Adrenal gland (tissue), 12 donors: Measurements from ENCODE around the gene PCDH12. TPM values are rescaled to one million over a fixed set of nuclear protein-coding genes. Genes with fewer than 3 reads are reported as not detected.
A peak's percentile ranks its signal among the peaks of the same experiment; 100 is the strongest.

Experiments used
- DNase-seq, 7 donors: peaks; one replicate each; pipeline ENCODE4 v3.0.0-alpha.2; 2019 to 2020
- H3K27ac ChIP-seq, 5 donors: fragments of 200-600 bp; sonication (generic) in 4 of 5; 1 replicate in 3 of 5; 2 replicates in 2 of 5; pipeline versions ENCODE4 v1.5.1 to v1.8.0; 2016 to 2020; ENCODE audit warnings: mild to moderate bottlenecking in 1 of 5
- H3K27me3 ChIP-seq: fragments of 200-600 bp; 2 replicates; pipeline ENCODE4 v1.8.0; 2021
- H3K36me3 ChIP-seq, 2 donors: fragments of 200-600 bp; replicated peaks in 1 of 2; 1 replicate in 1 of 2; 2 replicates in 1 of 2; pipeline versions ENCODE4 v1.5.1 to v1.8.0; 2018 to 2022
- H3K4me1 ChIP-seq, 2 donors: fragments of 200-600 bp; replicated peaks in 1 of 2; 1 replicate in 1 of 2; 2 replicates in 1 of 2; pipeline versions ENCODE4 v1.5.1 to v1.8.0; 2018 to 2021
- H3K4me3 ChIP-seq, 4 donors: fragments of 200-600 bp; sonication (generic) in 3 of 4; one replicate each; pipeline ENCODE4 v1.5.1; 2016 to 2018
- H3K9me3 ChIP-seq, 3 donors: fragments of 200-600 bp; sonication (generic) in 1 of 3; replicated peaks in 1 of 3; 1 replicate in 2 of 3; 2 replicates in 1 of 3; pipeline versions ENCODE4 v1.5.1 to v1.8.0; 2016 to 2021
- POLR2A ChIP-seq, 2 donors: fragments of 450-650 bp; IDR thresholded peaks; one replicate each; pipeline ENCODE4 v1.6.1; 2017; ENCODE audit warnings: antibody characterized with exemption in 2 of 2, mild to moderate bottlenecking in 2 of 2, moderate library complexity in 1 of 2
- WGBS, 4 donors: extraction: QIAGEN DNeasy Blood & Tissue Kit in 2 of 4; methylation state at CpG; one replicate each; pipeline versions ENCODE4 v1.1.5 to v1.1.7; 2013 to 2017; 5-methylcytosine and 5-hydroxymethylcytosine counted together
- intact Hi-C, 2 donors: fragments of 100-400 bp; cut with DNase I; formaldehyde crosslinking; loops; one replicate each; pipeline versions ENCODE4 v1.14.1 to v1.15.0; 2022 to 2023
- polyA plus RNA-seq, 3 donors: library from polyadenylated mRNA; stranded (reverse); fragments of 200-250 nt in 2 of 3; fragments of 350-450 nt in 1 of 3; fragmentation: Illumina TruSeq in 1 of 3; extraction: RNeasy Lipid Tissue Mini Kit (QIAGEN cat#74804) in 1 of 3; gene quantifications; one replicate each; pipeline ENCODE4 v1.2.3, GENCODE V29; 2013 to 2014
- total RNA-seq, 9 donors: library from RNA; depleted of rRNA in 4 of 9; stranded (reverse); fragments of >200 nt in 4 of 9; fragments of 120-200 nt in 1 of 9; fragmentation: NEBNext Ultra II Directional in 1 of 9; extraction: Animal tissue kit (Norgen Biotek cat#: 25700) in 1 of 9; gene quantifications; one replicate each; pipeline versions ENCODE4 v1.1.0 to v1.2.4, GENCODE V29; 2013 to 2023
- TF ChIP-seq, protein P1 (sequence below), 6 experiments: fragments of 450-650 bp in 4 of 6; fragments of 200-600 bp in 2 of 6; sonication (generic) in 1 of 6; IDR thresholded peaks; 1 replicate in 5 of 6; 2 replicates in 1 of 6; pipeline versions ENCODE4 v1.5.1 to v1.8.0; 2016 to 2021; ENCODE audit warnings: antibody characterized with exemption in 6 of 6, mild to moderate bottlenecking in 2 of 6, moderate library complexity in 1 of 6
- donor health status: healthy with polysubstance abuse.
- donor health status: Bipolar disorder and iron deficiency.
- donor health status: DM: yes; HTN: yes; CAD: no.
- donor health status: DM: no; HTN: no; CAD: no.
- donor health status: DM: no; HTN: no; CAD: no.
- donor health status: DM: yes; HTN: yes; CAD: no.

PCDH12 gene
- total and polyA plus RNA-seq, 12 donors, result 3.3 to 18.4 (median 11.3) TPM

DNA sequence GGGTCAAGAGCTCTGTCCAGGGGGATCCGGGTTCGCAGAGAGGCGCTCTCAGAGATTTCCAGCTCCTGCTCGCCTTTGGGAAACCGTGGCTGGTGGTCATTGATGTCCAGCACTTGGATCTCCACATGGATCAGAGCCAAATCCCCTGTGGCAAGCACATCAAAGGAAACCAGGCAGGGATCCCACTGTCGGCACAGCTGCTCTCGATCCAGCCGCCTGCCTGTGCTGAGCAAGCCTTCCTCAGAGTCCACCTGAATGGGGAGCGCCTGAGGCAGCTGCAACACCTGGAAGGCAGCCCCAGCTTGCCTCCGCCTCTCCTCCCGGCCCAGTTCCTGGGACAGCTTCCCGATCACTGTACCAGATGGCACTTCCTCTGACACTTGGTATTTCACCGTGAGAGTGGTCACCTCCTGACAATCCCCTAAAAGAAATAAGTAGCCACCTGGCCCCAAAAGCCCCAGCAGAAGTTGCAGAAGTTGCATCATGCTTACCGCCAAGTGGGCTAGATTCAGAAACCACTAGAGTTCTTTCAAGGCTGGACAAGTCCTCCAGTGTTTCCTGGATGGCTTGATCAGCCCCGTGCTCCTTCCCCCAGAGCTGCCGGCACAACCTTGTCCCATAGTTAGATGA, 520 bp downstream of the PCDH12 start:
- peak overlapping the region in 3 of 5 donors; percentile 9 to 75 (median 42) for H3K27ac ChIP-seq
- no peaks in the 10 kb centered on the region for H3K27me3 ChIP-seq
- H3K4me3 ChIP-seq, result peak overlapping the region in 1 of 4 donors; percentile 20
- 60 to 81% (median 64%) methylated on average over 12 to 16 of the region's 16 CpGs for WGBS, 4 donors
- DNase-seq, result no peak
- H3K4me1 ChIP-seq, result peaks cover 0 to 12% of the 10 kb centered on the region in 2 donors
- TF ChIP-seq POLR2A (IDR thresholded peaks at IDR 0.05), result no peak
- TF ChIP-seq, protein P1, sequence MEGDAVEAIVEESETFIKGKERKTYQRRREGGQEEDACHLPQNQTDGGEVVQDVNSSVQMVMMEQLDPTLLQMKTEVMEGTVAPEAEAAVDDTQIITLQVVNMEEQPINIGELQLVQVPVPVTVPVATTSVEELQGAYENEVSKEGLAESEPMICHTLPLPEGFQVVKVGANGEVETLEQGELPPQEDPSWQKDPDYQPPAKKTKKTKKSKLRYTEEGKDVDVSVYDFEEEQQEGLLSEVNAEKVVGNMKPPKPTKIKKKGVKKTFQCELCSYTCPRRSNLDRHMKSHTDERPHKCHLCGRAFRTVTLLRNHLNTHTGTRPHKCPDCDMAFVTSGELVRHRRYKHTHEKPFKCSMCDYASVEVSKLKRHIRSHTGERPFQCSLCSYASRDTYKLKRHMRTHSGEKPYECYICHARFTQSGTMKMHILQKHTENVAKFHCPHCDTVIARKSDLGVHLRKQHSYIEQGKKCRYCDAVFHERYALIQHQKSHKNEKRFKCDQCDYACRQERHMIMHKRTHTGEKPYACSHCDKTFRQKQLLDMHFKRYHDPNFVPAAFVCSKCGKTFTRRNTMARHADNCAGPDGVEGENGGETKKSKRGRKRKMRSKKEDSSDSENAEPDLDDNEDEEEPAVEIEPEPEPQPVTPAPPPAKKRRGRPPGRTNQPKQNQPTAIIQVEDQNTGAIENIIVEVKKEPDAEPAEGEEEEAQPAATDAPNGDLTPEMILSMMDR (IDR thresholded peaks at IDR 0.05), result no peak
- intact Hi-C loops, result loop anchor here (5.0 to 10.0 kb wide), 4 partner anchors 73 to 275 kb away; partner anchors contain the start of gene ARAP3 (in 1 of the 2)
- H3K36me3 ChIP-seq, result no peaks in the 10 kb centered on the region
- H3K9me3 ChIP-seq, result no peaks in the 10 kb centered on the region

DNA sequence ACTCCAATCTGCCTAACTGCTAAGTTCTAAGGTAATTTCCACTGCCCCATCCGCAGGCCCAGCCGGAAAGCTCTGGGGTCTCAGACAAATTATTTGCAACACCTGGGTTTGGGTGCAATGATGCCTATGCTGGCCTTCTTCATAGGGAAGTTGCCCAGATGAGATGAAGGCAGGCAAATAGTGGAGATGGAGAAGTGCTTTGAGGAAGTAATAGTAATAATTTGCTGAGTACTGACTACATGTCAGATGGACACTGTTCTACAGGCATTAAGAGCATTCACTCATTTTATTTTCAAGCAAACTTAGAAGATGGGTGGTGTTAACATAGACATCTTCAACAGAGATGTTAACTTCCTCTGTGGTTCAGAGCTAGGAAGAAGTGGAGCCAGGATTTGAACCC, 3.8 kb downstream of the PCDH12 start:
- no peak for DNase-seq
- intact Hi-C loops, result loop anchor here in 1 of 2 donors (10.0 kb wide), 1 partner anchor 69 kb away; no protein-coding TSS in a partner anchor
- Histone ChIP-seq H3K9me3 (no peaks in the 10 kb centered on the region), H3K4me3 (no peak overlapping the region), H3K27me3 (no peaks in the 10 kb centered on the region), H3K4me1 (peaks cover 0 to 16% of the 10 kb centered on the region in 2 donors), H3K27ac (peak overlapping the region in 1 of 5 donors; percentile 43), H3K36me3 (no peaks in the 10 kb centered on the region)
- TF ChIP-seq POLR2A (IDR thresholded peaks at IDR 0.05), result no peak
- TF ChIP-seq, protein P1 (IDR thresholded peaks at IDR 0.05), result no peak
- 72 to 90% (median 81%) methylated on average over 2 of the region's 2 CpGs for WGBS, 4 donors

DNA sequence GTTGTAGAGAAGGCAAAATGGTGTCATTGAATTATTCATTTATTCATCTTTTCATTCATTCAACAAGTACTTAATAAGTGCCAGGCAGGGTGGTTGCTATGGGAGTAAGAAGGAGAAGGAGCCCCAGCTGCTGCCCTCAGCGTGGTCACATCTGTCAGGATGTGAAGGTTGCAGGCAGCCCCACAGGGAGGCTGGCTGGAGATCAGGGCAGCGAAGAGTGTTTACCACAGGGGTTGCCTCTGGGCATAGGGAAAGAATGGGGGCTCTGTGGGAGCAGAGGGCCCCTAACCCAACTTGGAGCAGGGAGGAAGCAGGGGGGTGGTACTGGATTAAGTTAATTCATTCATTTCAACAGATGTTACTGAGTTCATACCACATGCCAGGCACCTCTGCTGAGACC, 6.0 kb downstream of the PCDH12 start:
- H3K4me1 ChIP-seq, result peaks cover 0 to 15% of the 10 kb centered on the region in 2 donors
- WGBS, 4 donors, result 70 to 83% (median 74%) methylated on average over 2 of the region's 2 CpGs
- DNase-seq, result no peak
- H3K27ac ChIP-seq, result peak overlapping the region in 2 of 5 donors; percentile 17 to 69
- H3K9me3 ChIP-seq, result no peaks in the 10 kb centered on the region
- intact Hi-C loops, result loop anchor here in 1 of 2 donors (10.0 kb wide), 1 partner anchor 67 kb away; no protein-coding TSS in a partner anchor
- H3K27me3 ChIP-seq, result no peaks in the 10 kb centered on the region
- H3K36me3 ChIP-seq, result no peaks in the 10 kb centered on the region
- no peak for TF ChIP-seq POLR2A (IDR thresholded peaks at IDR 0.05)
- TF ChIP-seq, protein P1 (IDR thresholded peaks at IDR 0.05), result no peak
- no peak overlapping the region for H3K4me3 ChIP-seq

DNA sequence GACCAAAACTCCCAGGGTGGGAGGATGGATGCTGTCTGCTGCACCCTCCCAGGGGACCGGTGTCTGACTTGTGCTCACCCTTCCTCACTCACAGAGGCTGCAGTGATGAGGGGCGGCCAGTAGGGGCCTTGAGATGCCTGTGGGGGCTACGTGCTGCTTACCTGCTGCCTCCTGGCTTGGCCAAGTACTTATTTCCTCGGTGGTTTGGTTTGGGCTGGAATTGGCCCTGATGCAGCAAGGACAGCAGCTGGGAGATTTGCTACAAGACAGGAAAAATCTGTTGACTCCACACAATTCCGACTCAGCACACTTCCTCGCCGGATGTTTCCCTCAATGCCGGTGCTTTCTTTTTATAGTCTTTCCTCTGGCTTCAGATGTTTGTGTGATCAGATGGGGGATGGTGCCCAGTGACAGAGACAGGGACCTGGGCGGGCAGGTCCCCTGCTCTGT, 6.6 kb downstream of the PCDH12 start:
- no peak overlapping the region for H3K4me3 ChIP-seq
- intact Hi-C loops, result loop anchor here in 1 of 2 donors (10.0 kb wide), 1 partner anchor 67 kb away; no protein-coding TSS in a partner anchor

More for the DNA sequence above, 6.6 kb downstream of the PCDH12 start:
- Histone ChIP-seq H3K36me3 (no peaks in the 10 kb centered on the region), H3K4me1 (peaks cover 0 to 22% of the 10 kb centered on the region in 2 donors), H3K9me3 (no peaks in the 10 kb centered on the region), H3K27ac (peak overlapping the region in 3 of 5 donors; percentile 17 to 69 (median 18)), H3K27me3 (no peaks in the 10 kb centered on the region)
- 39 to 45% (median 40%) methylated on average over 8 to 9 of the region's 9 CpGs for WGBS, 4 donors
- DNase-seq, result peak in 1 of 7 donors; percentile 28
- no peak for TF ChIP-seq POLR2A (IDR thresholded peaks at IDR 0.05)
- TF ChIP-seq, protein P1 (IDR thresholded peaks at IDR 0.05), result peak in 2 of 6 experiments; percentile 21 to 24
